ENCODE data around the gene SRM.
A peak's percentile ranks its signal among the peaks of the same experiment; 100 is the strongest.
"Not testable (repeated sequence)": the region's sequence is repeated elsewhere in the genome, so short reads cannot be mapped to it uniquely, and the experiment has no call there.

SRM gene

GRCh38 chr1:11041048-11041447 is 18.8 kb downstream of the SRM start:
- no peak for TF ChIP-seq CTCF (IDR thresholded peaks at IDR 0.05; ENCODE audit: low read depth, low read length)
- H3K4me3 ChIP-seq (ENCODE audit: low read depth, low read length), result no peak overlapping the region

- not testable (repeated sequence) for H3K4me3 ChIP-seq (ENCODE audit: low read depth, low read length)
These were observed 19.8 kb downstream of the SRM start for GRCh38 chr1:11040105-11040429.

GRCh38 chr1:11039351-11040104 is 20.3 kb downstream of the SRM start:
- H3K4me3 ChIP-seq (ENCODE audit: low read depth, low read length), result no peak overlapping the region
- no peak for TF ChIP-seq CTCF (IDR thresholded peaks at IDR 0.05; ENCODE audit: low read depth, low read length)

- H3K4me3 ChIP-seq (ENCODE audit: low read depth, low read length), result no peak overlapping the region
- TF ChIP-seq CTCF (IDR thresholded peaks at IDR 0.05; ENCODE audit: low read depth, low read length), result peak; percentile 94
These were observed 22.1 kb downstream of the SRM start for GRCh38 chr1:11037740-11038182.

- H3K4me3 ChIP-seq (ENCODE audit: low read depth, low read length), result not testable (repeated sequence)
These were observed 22.6 kb downstream of the SRM start for GRCh38 chr1:11037019-11037739.

- TF ChIP-seq CTCF (IDR thresholded peaks at IDR 0.05; ENCODE audit: low read depth, low read length), result no peak
- H3K4me3 ChIP-seq (ENCODE audit: low read depth, low read length), result no peak overlapping the region
These were observed 28.1 kb downstream of the SRM start for GRCh38 chr1:11031624-11032262.

- no peak for TF ChIP-seq CTCF (IDR thresholded peaks at IDR 0.05; ENCODE audit: low read depth, low read length)
- H3K4me3 ChIP-seq (ENCODE audit: low read depth, low read length), result no peak overlapping the region
These were observed 29.0 kb downstream of the SRM start for GRCh38 chr1:11030865-11031264.

GRCh38 chr1:11028018-11028417 is 31.8 kb downstream of the SRM start:
- no peak for TF ChIP-seq CTCF (IDR thresholded peaks at IDR 0.05; ENCODE audit: low read depth, low read length)
- no peak overlapping the region for H3K4me3 ChIP-seq (ENCODE audit: low read depth, low read length)
